ENCODE results near the gene LRRC51. TPM values are rescaled to one million over a fixed set of nuclear protein-coding genes. Genes with fewer than 3 reads are reported as not detected.
A peak's percentile ranks its signal among the peaks of the same experiment; 100 is the strongest.

LRRC51 gene
- total RNA-seq, 1 donor = 5.1 TPM

- Histone ChIP-seq H3K4me3 (ENCODE audit: insufficient read depth, low read length) (no peak overlapping the region), H3K79me2 (ENCODE audit: insufficient read depth, low read length) (no peaks in the 10 kb centered on the region), H4K20me1 (ENCODE audit: insufficient read depth, low read length) (no peaks in the 10 kb centered on the region), H3K27me3 (ENCODE audit: insufficient read depth, low read length) (no peaks in the 10 kb centered on the region), H3K9me3 (ENCODE audit: low read depth, low read length) (no peaks in the 10 kb centered on the region), H3K4me1 (ENCODE audit: insufficient read depth, low read length) (no peaks in the 10 kb centered on the region), H3K36me3 (ENCODE audit: insufficient read depth, low read length) (peaks cover 12% of the 10 kb centered on the region), H2AFZ (ENCODE audit: low read length) (no peak overlapping the region), H3K4me2 (ENCODE audit: insufficient read depth, low read length) (no peak overlapping the region), H3K27ac (ENCODE audit: low read depth, low read length) (no peak overlapping the region)
- DNase-seq (ENCODE audit: insufficient read length, low spot score, missing footprints) = no peak
- TF ChIP-seq, protein P1, sequence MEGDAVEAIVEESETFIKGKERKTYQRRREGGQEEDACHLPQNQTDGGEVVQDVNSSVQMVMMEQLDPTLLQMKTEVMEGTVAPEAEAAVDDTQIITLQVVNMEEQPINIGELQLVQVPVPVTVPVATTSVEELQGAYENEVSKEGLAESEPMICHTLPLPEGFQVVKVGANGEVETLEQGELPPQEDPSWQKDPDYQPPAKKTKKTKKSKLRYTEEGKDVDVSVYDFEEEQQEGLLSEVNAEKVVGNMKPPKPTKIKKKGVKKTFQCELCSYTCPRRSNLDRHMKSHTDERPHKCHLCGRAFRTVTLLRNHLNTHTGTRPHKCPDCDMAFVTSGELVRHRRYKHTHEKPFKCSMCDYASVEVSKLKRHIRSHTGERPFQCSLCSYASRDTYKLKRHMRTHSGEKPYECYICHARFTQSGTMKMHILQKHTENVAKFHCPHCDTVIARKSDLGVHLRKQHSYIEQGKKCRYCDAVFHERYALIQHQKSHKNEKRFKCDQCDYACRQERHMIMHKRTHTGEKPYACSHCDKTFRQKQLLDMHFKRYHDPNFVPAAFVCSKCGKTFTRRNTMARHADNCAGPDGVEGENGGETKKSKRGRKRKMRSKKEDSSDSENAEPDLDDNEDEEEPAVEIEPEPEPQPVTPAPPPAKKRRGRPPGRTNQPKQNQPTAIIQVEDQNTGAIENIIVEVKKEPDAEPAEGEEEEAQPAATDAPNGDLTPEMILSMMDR (IDR thresholded peaks at IDR 0.05; ENCODE audit: extremely low read depth, low read depth, low read length) = no peak
These were observed 5.1 kb downstream of the LRRC51 start for GRCh38 chr11:72085621-72086351.

GRCh38 chr11:72088076-72088808, 7.6 kb downstream of the LRRC51 start:
- H3K9me3 ChIP-seq (ENCODE audit: low read depth, low read length) = no peaks in the 10 kb centered on the region
- H3K4me1 ChIP-seq (ENCODE audit: insufficient read depth, low read length) = no peaks in the 10 kb centered on the region
- H3K4me2 ChIP-seq (ENCODE audit: insufficient read depth, low read length) = no peak overlapping the region
- H3K27ac ChIP-seq (ENCODE audit: low read depth, low read length) = no peak overlapping the region
- H4K20me1 ChIP-seq (ENCODE audit: insufficient read depth, low read length) = no peaks in the 10 kb centered on the region
- H2AFZ ChIP-seq (ENCODE audit: low read length) = no peak overlapping the region
- H3K79me2 ChIP-seq (ENCODE audit: insufficient read depth, low read length) = no peaks in the 10 kb centered on the region
- TF ChIP-seq, protein P1 (IDR thresholded peaks at IDR 0.05; ENCODE audit: extremely low read depth, low read depth, low read length) = no peak
- no peak overlapping the region for H3K4me3 ChIP-seq (ENCODE audit: insufficient read depth, low read length)
- no peaks in the 10 kb centered on the region for H3K27me3 ChIP-seq (ENCODE audit: insufficient read depth, low read length)
- DNase-seq (ENCODE audit: insufficient read length, low spot score, missing footprints) = no peak
- H3K36me3 ChIP-seq (ENCODE audit: insufficient read depth, low read length) = peaks cover 13% of the 10 kb centered on the region

DNA sequence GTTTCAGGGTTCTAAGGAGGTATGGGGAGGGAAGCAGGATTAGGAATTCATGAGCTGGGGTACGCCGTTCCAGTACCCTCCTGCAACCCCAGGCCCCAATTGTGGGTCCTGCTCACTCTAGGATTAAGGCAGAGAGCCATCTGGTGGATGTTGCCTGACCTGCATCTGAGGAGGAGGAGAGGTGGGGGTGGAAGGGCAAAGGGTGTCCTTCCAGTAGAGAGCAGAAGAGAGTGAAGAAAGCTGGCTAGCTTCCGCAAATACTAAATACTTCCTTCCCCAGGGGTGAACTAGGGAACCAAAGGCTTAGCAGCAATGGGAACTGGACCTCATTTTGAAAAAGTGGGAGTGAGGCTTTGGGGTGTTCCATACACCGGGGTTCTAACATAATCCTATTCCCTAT, 10.6 kb downstream of the LRRC51 start:
- Histone ChIP-seq H2AFZ (ENCODE audit: low read length) (no peak overlapping the region), H3K79me2 (ENCODE audit: insufficient read depth, low read length) (no peaks in the 10 kb centered on the region), H3K4me1 (ENCODE audit: insufficient read depth, low read length) (no peaks in the 10 kb centered on the region), H3K36me3 (ENCODE audit: insufficient read depth, low read length) (peaks cover 32% of the 10 kb centered on the region), H4K20me1 (ENCODE audit: insufficient read depth, low read length) (no peaks in the 10 kb centered on the region), H3K27ac (ENCODE audit: low read depth, low read length) (peak overlapping the region; percentile 9), H3K9me3 (ENCODE audit: low read depth, low read length) (no peaks in the 10 kb centered on the region), H3K4me2 (ENCODE audit: insufficient read depth, low read length) (no peak overlapping the region), H3K27me3 (ENCODE audit: insufficient read depth, low read length) (no peaks in the 10 kb centered on the region), H3K4me3 (ENCODE audit: insufficient read depth, low read length) (no peak overlapping the region)
- peak; percentile 87 for DNase-seq (ENCODE audit: insufficient read length, low spot score, missing footprints)
- TF ChIP-seq, protein P1 (IDR thresholded peaks at IDR 0.05; ENCODE audit: extremely low read depth, low read depth, low read length) = peak; percentile 86

GRCh38 chr11:72098741-72099140, 18.1 kb downstream of the LRRC51 start:
- Histone ChIP-seq H3K36me3 (ENCODE audit: insufficient read depth, low read length) (peaks cover 60% of the 10 kb centered on the region), H3K79me2 (ENCODE audit: insufficient read depth, low read length) (peaks cover 57% of the 10 kb centered on the region), H3K27me3 (ENCODE audit: insufficient read depth, low read length) (no peaks in the 10 kb centered on the region), H3K4me3 (ENCODE audit: insufficient read depth, low read length) (no peak overlapping the region), H3K27ac (ENCODE audit: low read depth, low read length) (no peak overlapping the region), H3K9me3 (ENCODE audit: low read depth, low read length) (no peaks in the 10 kb centered on the region), H2AFZ (ENCODE audit: low read length) (no peak overlapping the region), H3K4me1 (ENCODE audit: insufficient read depth, low read length) (peaks cover 31% of the 10 kb centered on the region), H3K4me2 (ENCODE audit: insufficient read depth, low read length) (no peak overlapping the region), H4K20me1 (ENCODE audit: insufficient read depth, low read length) (peaks cover 20% of the 10 kb centered on the region)
- TF ChIP-seq, protein P1 (IDR thresholded peaks at IDR 0.05; ENCODE audit: extremely low read depth, low read depth, low read length) = no peak
- no peak for DNase-seq (ENCODE audit: insufficient read length, low spot score, missing footprints)

All from osteoblast (primary cell).